ENCODE measurements around the gene NRIP1. TPM values are rescaled to one million over a fixed set of nuclear protein-coding genes. Genes with fewer than 3 reads are reported as not detected.

The NRIP1 gene
- total RNA-seq, 1 experiment from 2014 or later, result 29.6 TPM

DNA sequence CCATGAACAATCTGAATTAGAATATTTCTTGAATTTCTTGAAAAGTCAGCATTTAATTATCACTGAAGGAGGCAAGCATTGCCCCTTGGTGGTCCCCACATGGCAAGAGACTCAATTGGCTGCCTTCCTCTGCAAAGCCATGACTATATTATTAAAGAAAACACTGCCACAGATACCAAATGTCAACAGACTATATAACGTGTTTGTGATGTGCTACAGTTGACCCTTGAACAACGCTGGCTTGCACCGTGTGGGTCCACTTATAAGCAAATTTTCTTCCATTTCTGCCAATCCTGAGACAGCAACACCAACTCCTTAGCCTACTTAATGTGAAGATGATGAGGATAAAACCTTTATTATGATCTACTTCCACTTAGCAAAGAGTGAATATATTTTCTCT is 66.5 kb downstream of the NRIP1 start:
- DNase-seq (ENCODE audit: low read depth, low spot score), result no peak
- Histone ChIP-seq H3K4me1 (ENCODE audit: control insufficient read depth in 1 of 2, insufficient read depth in 2 of 2, low read length in 2 of 2) (peaks cover 2 to 5% of the 10 kb centered on the region in 2 experiments; a peak in 2 of 4 replicates), H3K79me2 (ENCODE audit: insufficient read depth, low read length) (peaks cover 88% of the 10 kb centered on the region), H3K9me3 (ENCODE audit: control insufficient read depth in 1 of 2, insufficient read depth in 1 of 2, low read depth in 1 of 2, low read length in 2 of 2) (no peaks in the 10 kb centered on the region), H3K27me3 (ENCODE audit: insufficient read depth, low read length) (no peaks in the 10 kb centered on the region), H3K27ac (ENCODE audit: low read depth, low read length) (no peak overlapping the region), H3K9ac (ENCODE audit: low read length) (no peak overlapping the region), H3K4me3 (replicated peaks in 1 of 2; ENCODE audit: low read depth in 1 of 2, low read length in 2 of 2) (no peak overlapping the region), H4K20me1 (ENCODE audit: insufficient read depth) (no peaks in the 10 kb centered on the region), H3K36me3 (ENCODE audit: control insufficient read depth in 1 of 2, insufficient read depth in 2 of 2, low read length in 2 of 2) (no peaks in the 10 kb centered on the region), H3K4me2 (ENCODE audit: low read length) (no peak overlapping the region), H2AFZ (ENCODE audit: low read depth, low read length, poor library complexity, severe bottlenecking) (no peak overlapping the region), H3K9me2 (ENCODE audit: insufficient read depth) (no peaks in the 10 kb centered on the region)
- no TSS peak for BruUV-seq (replicated peaks)
- ChIA-PET CTCF (no interaction called here), RAD21 (ENCODE audit: low non-redundant PET in 1 of 2, low total read pairs in 2 of 2, uncharacterized antibody in 2 of 2, unreplicated experiment in 2 of 2) (no interaction called here), POLR2A (no interaction called here)
- no peak for ATAC-seq
- intact Hi-C loops (cut with micrococcal nuclease), result no loop called here
- TF ChIP-seq ZNF274 (IDR thresholded peaks at IDR 0.05; ENCODE audit: low read depth, low read length) (no peak), SP1 (IDR thresholded peaks at IDR 0.05; ENCODE audit: low read depth) (no peak), CEBPB (IDR thresholded peaks at IDR 0.05; ENCODE audit: low read depth) (no peak), CTCF (IDR thresholded peaks at IDR 0.05 in 2 of 3, conservative IDR thresholded peaks at IDR 0.05 in 1 of 3; ENCODE audit: borderline replicate concordance in 1 of 3, insufficient read depth in 1 of 3, low read depth in 2 of 3, low read length in 2 of 3) (no peak), CBX3 (IDR thresholded peaks at IDR 0.05; ENCODE audit: low read depth) (no peak), YY1 (IDR thresholded peaks at IDR 0.05; ENCODE audit: extremely low read depth, insufficient replicate concordance, low read depth, low read length) (no peak)

DNA sequence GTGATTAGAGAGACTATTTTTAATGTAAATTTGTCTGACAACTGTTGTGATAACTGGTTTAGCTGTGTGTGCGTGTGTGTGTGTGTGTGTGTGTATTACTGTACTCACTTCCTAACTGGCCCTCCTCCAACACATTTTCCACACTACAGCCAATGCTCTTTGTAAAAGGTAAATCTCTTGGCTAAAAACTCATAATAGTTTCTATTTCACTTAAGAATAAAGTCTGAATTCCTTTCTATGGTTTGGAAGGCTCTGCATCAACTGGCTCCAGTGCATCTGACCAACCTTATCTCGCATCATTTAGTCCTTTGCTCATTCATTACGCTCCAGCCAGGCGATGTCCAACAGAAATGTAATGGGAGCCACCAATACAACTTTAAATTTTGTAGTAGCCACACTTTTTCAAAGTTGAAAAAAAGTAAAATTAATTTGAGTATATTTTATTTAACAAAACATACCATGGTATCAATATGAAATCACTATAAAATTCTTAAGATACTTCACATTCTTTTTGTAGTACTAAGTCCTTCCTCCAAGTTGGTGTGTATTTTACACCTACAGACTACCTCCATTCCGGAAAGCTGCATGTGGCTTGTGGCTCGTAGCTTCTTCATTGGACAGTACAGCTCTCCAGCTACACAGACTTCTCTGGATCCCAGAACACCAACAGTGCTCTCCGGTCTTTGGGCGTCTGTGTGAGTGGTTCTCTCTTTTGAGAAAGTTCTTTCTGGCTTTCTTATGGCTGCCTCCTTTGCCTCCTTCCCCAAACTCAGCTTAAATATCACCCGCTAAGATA is 68.9 kb downstream of the NRIP1 start:
- Histone ChIP-seq H3K36me3 (ENCODE audit: control insufficient read depth in 1 of 2, insufficient read depth in 2 of 2, low read length in 2 of 2) (no peaks in the 10 kb centered on the region), H3K9me2 (ENCODE audit: insufficient read depth) (no peaks in the 10 kb centered on the region), H2AFZ (ENCODE audit: low read depth, low read length, poor library complexity, severe bottlenecking) (no peak overlapping the region), H3K4me2 (ENCODE audit: low read length) (no peak overlapping the region), H3K9ac (ENCODE audit: low read length) (no peak overlapping the region), H3K9me3 (ENCODE audit: control insufficient read depth in 1 of 2, insufficient read depth in 1 of 2, low read depth in 1 of 2, low read length in 2 of 2) (no peaks in the 10 kb centered on the region), H3K79me2 (ENCODE audit: insufficient read depth, low read length) (peaks cover 75% of the 10 kb centered on the region), H3K27ac (ENCODE audit: low read depth, low read length) (no peak overlapping the region), H3K4me3 (replicated peaks in 1 of 2; ENCODE audit: low read depth in 1 of 2, low read length in 2 of 2) (no peak overlapping the region), H4K20me1 (ENCODE audit: insufficient read depth) (no peaks in the 10 kb centered on the region), H3K27me3 (ENCODE audit: insufficient read depth, low read length) (no peaks in the 10 kb centered on the region), H3K4me1 (ENCODE audit: control insufficient read depth in 1 of 2, insufficient read depth in 2 of 2, low read length in 2 of 2) (peaks cover 2 to 5% of the 10 kb centered on the region in 2 experiments; a peak in 2 of 4 replicates)
- POLR2A ChIA-PET, result no interaction called here
- BruUV-seq (replicated peaks), result no TSS peak
- RAD21 ChIA-PET (ENCODE audit: low non-redundant PET in 1 of 2, low total read pairs in 2 of 2, uncharacterized antibody in 2 of 2, unreplicated experiment in 2 of 2), result no interaction called here
- DNase-seq (ENCODE audit: low read depth, low spot score) (no peak), ATAC-seq (0 out of 2 replicates have a peak, but pooled peaks have one; percentile 38)
- CTCF ChIA-PET, result no interaction called here
- intact Hi-C loops (cut with micrococcal nuclease), result no loop called here
- TF ChIP-seq ZFX (IDR thresholded peaks at IDR 0.05), result no peak
- no peak for TF ChIP-seq JUND (IDR thresholded peaks at IDR 0.05)
- TF ChIP-seq, protein P1, sequence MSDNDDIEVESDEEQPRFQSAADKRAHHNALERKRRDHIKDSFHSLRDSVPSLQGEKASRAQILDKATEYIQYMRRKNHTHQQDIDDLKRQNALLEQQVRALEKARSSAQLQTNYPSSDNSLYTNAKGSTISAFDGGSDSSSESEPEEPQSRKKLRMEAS (IDR thresholded peaks at IDR 0.05), result no peak
- TF ChIP-seq ZNF274 (IDR thresholded peaks at IDR 0.05; ENCODE audit: low read depth, low read length), result no peak
- TF ChIP-seq POLR2A (IDR thresholded peaks at IDR 0.05; ENCODE audit: borderline replicate concordance, extremely low read depth, insufficient read depth, insufficient read length), result no peak
- TF ChIP-seq EGR1 (IDR thresholded peaks at IDR 0.05; ENCODE audit: low read depth), result no peak
- no peak for TF ChIP-seq TCF7L2 (IDR thresholded peaks at IDR 0.05; ENCODE audit: borderline replicate concordance, extremely low read depth, insufficient read depth, insufficient read length)
- TF ChIP-seq ELF1 (IDR thresholded peaks at IDR 0.05; ENCODE audit: borderline replicate concordance, low read depth), result no peak
- no peak for TF ChIP-seq EZH2 (IDR thresholded peaks at IDR 0.05)
- no peak for TF ChIP-seq POLR2AphosphoS5 (IDR thresholded peaks at IDR 0.05; ENCODE audit: low read depth, low read length)
- TF ChIP-seq CBX3 (IDR thresholded peaks at IDR 0.05; ENCODE audit: low read depth), result no peak
- TF ChIP-seq FOSL1 (IDR thresholded peaks at IDR 0.05; ENCODE audit: low read depth), result no peak
- TF ChIP-seq CEBPB (IDR thresholded peaks at IDR 0.05; ENCODE audit: low read depth), result no peak

All from HCT116 (cell line).